T-helper 17 cell (primary cell): Measurements from ENCODE around the gene CDH5. TPM values are rescaled to one million over a fixed set of nuclear protein-coding genes. Genes with fewer than 3 reads are reported as not detected.
A peak's percentile ranks its signal among the peaks of the same experiment; 100 is the strongest.

ENCODE experiments used
- ATAC-seq: fragments of 150-1000 bp; cut with Tn5 transposase; 2 replicates; pipeline ENCODE4 v1.10.0; 2021; ENCODE audit warnings: mild to moderate bottlenecking, moderate library complexity
- DNase-seq, 3 donors: peaks; one replicate each; pipeline versions ENCODE4 v3.0.0 to v3.0.0-alpha.2; 2020 to 2021
- H3K9me3 ChIP-seq: one replicate; pipeline ENCODE4 v1.7.0; 2013; ENCODE audit warnings: low read length, mild to moderate bottlenecking; ENCODE audit not compliant: control insufficient read depth, poor library complexity, severe bottlenecking
- H3K27ac Mint-ChIP-seq: one replicate; pipeline ENCODE4 v1.8.0; 2022; ENCODE audit warnings: mild to moderate bottlenecking, moderate library complexity, mixed read lengths
- H3K27me3 Mint-ChIP-seq: one replicate; pipeline ENCODE4 v1.8.0; 2022; ENCODE audit warnings: mixed read lengths
- H3K36me3 Mint-ChIP-seq: one replicate; pipeline ENCODE4 v1.8.0; 2022; ENCODE audit warnings: low read depth, mixed read lengths
- H3K4me1 Mint-ChIP-seq: one replicate; pipeline ENCODE4 v1.8.0; 2022; ENCODE audit warnings: mild to moderate bottlenecking, mixed read lengths
- H3K4me3 Mint-ChIP-seq: one replicate; pipeline ENCODE4 v1.8.0; 2022; ENCODE audit warnings: mild to moderate bottlenecking, moderate library complexity, mixed read lengths
- total RNA-seq, 4 donors: library from RNA in 2 of 4; stranded (reverse) in 2 of 4; gene quantifications; one replicate each; pipeline ENCODE4 v1.2.3 and lab custom pipeline; 2022 to 2026

CDH5 gene
- total RNA-seq, 2 donors from 2014 or later: not detected

GRCh38 chr16:66414891-66415290 lies 48.4 kb downstream of the CDH5 start:
- H3K4me1 Mint-ChIP-seq: peaks cover 12% of the 10 kb centered on the region
- H3K27ac Mint-ChIP-seq: no peak overlapping the region
- H3K4me3 Mint-ChIP-seq: no peak overlapping the region

GRCh38 chr16:66416136-66416535 lies 49.6 kb downstream of the CDH5 start:
- H3K36me3 Mint-ChIP-seq: peaks cover 5% of the 10 kb centered on the region
- H3K4me1 Mint-ChIP-seq: peaks cover 14% of the 10 kb centered on the region
- ATAC-seq: no peak
- DNase-seq: no peak
- no peak overlapping the region for H3K27ac Mint-ChIP-seq
- no peaks in the 10 kb centered on the region for H3K9me3 ChIP-seq
- H3K27me3 Mint-ChIP-seq: peaks cover 12% of the 10 kb centered on the region
- no peak overlapping the region for H3K4me3 Mint-ChIP-seq

More at GRCh38 chr16:66414891-66415290, 48.4 kb downstream of the CDH5 start:
- DNase-seq: no peak
- Mint-ChIP-seq H3K36me3 (peaks cover 7% of the 10 kb centered on the region), H3K27me3 (peaks cover 3% of the 10 kb centered on the region)
- H3K9me3 ChIP-seq: peaks cover 2% of the 10 kb centered on the region
- no peak for ATAC-seq

GRCh38 chr16:66416939-66417700 lies 50.6 kb downstream of the CDH5 start:
- H3K9me3 ChIP-seq: no peaks in the 10 kb centered on the region
- peaks cover 4% of the 10 kb centered on the region for H3K36me3 Mint-ChIP-seq
- H3K27ac Mint-ChIP-seq: no peak overlapping the region
- DNase-seq: no peak
- H3K4me1 Mint-ChIP-seq: peaks cover 14% of the 10 kb centered on the region
- H3K4me3 Mint-ChIP-seq: no peak overlapping the region
- H3K27me3 Mint-ChIP-seq: peaks cover 16% of the 10 kb centered on the region
- no peak for ATAC-seq

- DNase-seq: no peak
- Mint-ChIP-seq H3K4me3 (peak overlapping the region; percentile 12), H3K36me3 (peaks cover 7% of the 10 kb centered on the region), H3K27ac (peak overlapping the region; percentile 77), H3K4me1 (peaks cover 16% of the 10 kb centered on the region), H3K27me3 (peaks cover 19% of the 10 kb centered on the region)
- H3K9me3 ChIP-seq: peaks cover 4% of the 10 kb centered on the region
- no peak for ATAC-seq
Observed at GRCh38 chr16:66418165-66418962, 51.9 kb downstream of the CDH5 start.

- DNase-seq (no peak), ATAC-seq (no peak)
- H3K4me3 Mint-ChIP-seq: no peak overlapping the region
- H3K27me3 Mint-ChIP-seq: peaks cover 31% of the 10 kb centered on the region
- H3K9me3 ChIP-seq: peaks cover 4% of the 10 kb centered on the region
- H3K36me3 Mint-ChIP-seq: peaks cover 7% of the 10 kb centered on the region
- H3K27ac Mint-ChIP-seq: no peak overlapping the region
- H3K4me1 Mint-ChIP-seq: peaks cover 16% of the 10 kb centered on the region
Observed at GRCh38 chr16:66419527-66419926, 53.0 kb downstream of the CDH5 start.

GRCh38 chr16:66420396-66420795 lies 53.9 kb downstream of the CDH5 start:
- peaks cover 4% of the 10 kb centered on the region for H3K9me3 ChIP-seq
- H3K27me3 Mint-ChIP-seq: peaks cover 39% of the 10 kb centered on the region
- DNase-seq (no peak), ATAC-seq (no peak)
- peaks cover 16% of the 10 kb centered on the region for H3K4me1 Mint-ChIP-seq
- H3K27ac Mint-ChIP-seq: no peak overlapping the region
- peaks cover 7% of the 10 kb centered on the region for H3K36me3 Mint-ChIP-seq
- no peak overlapping the region for H3K4me3 Mint-ChIP-seq

- H3K27ac Mint-ChIP-seq: no peak overlapping the region
- DNase-seq (no peak), ATAC-seq (no peak)
- H3K36me3 Mint-ChIP-seq: peaks cover 6% of the 10 kb centered on the region
- peaks cover 4% of the 10 kb centered on the region for H3K9me3 ChIP-seq
- H3K4me3 Mint-ChIP-seq: no peak overlapping the region
- peaks cover 18% of the 10 kb centered on the region for H3K4me1 Mint-ChIP-seq
- peaks cover 52% of the 10 kb centered on the region for H3K27me3 Mint-ChIP-seq
Observed at GRCh38 chr16:66421891-66422290, 55.4 kb downstream of the CDH5 start.

GRCh38 chr16:66422366-66422765 lies 55.9 kb downstream of the CDH5 start:
- Mint-ChIP-seq H3K4me3 (no peak overlapping the region), H3K27me3 (peaks cover 52% of the 10 kb centered on the region), H3K27ac (no peak overlapping the region), H3K4me1 (peaks cover 18% of the 10 kb centered on the region), H3K36me3 (peaks cover 6% of the 10 kb centered on the region)
- ATAC-seq (no peak), DNase-seq (no peak)
- H3K9me3 ChIP-seq: peaks cover 4% of the 10 kb centered on the region

- peaks cover 4% of the 10 kb centered on the region for H3K9me3 ChIP-seq
- ATAC-seq: no peak
- Mint-ChIP-seq H3K27ac (no peak overlapping the region), H3K4me3 (no peak overlapping the region), H3K36me3 (peaks cover 6% of the 10 kb centered on the region), H3K27me3 (peaks cover 52% of the 10 kb centered on the region), H3K4me1 (peaks cover 15% of the 10 kb centered on the region)
- no peak for DNase-seq
Observed at GRCh38 chr16:66423177-66423576, 56.7 kb downstream of the CDH5 start.

- H3K36me3 Mint-ChIP-seq: peaks cover 6% of the 10 kb centered on the region
- DNase-seq (no peak), ATAC-seq (no peak)
- H3K9me3 ChIP-seq: peaks cover 4% of the 10 kb centered on the region
- H3K27ac Mint-ChIP-seq: no peak overlapping the region
- peaks cover 9% of the 10 kb centered on the region for H3K4me1 Mint-ChIP-seq
- no peak overlapping the region for H3K4me3 Mint-ChIP-seq
- peaks cover 66% of the 10 kb centered on the region for H3K27me3 Mint-ChIP-seq
Observed at GRCh38 chr16:66425651-66426050, 59.2 kb downstream of the CDH5 start.

- Mint-ChIP-seq H3K4me1 (peaks cover 9% of the 10 kb centered on the region), H3K27ac (no peak overlapping the region), H3K36me3 (peaks cover 6% of the 10 kb centered on the region), H3K4me3 (peak overlapping the region; percentile 47), H3K27me3 (peaks cover 64% of the 10 kb centered on the region)
- no peak for DNase-seq
- ATAC-seq: peak; percentile 21
- H3K9me3 ChIP-seq: peaks cover 4% of the 10 kb centered on the region
Observed at GRCh38 chr16:66426112-66427035, 59.9 kb downstream of the CDH5 start.

- peaks cover 9% of the 10 kb centered on the region for H3K4me1 Mint-ChIP-seq
- peak within 1 kb of the TSS; percentile 68 for H3K4me3 Mint-ChIP-seq
- no peak within 1 kb of the TSS for H3K27ac Mint-ChIP-seq
- H3K27me3 Mint-ChIP-seq: peaks cover 67% of the 10 kb centered on the region
- DNase-seq (no peak), ATAC-seq (peak; percentile 23)
- H3K9me3 ChIP-seq: peaks cover 4% of the 10 kb centered on the region
- H3K36me3 Mint-ChIP-seq: peaks cover 6% of the 10 kb centered on the region
Observed at GRCh38 chr16:66427036-66427860, 60.8 kb downstream of the CDH5 start, which contains the start of gene BEAN1. Gene BEAN1 (plus strand): TSS chr16:66427295. CDS start chr16:66437677, 10,382 bp downstream.
